ENCODE data around the gene IRGC. TPM values are rescaled to one million over a fixed set of nuclear protein-coding genes. Genes with fewer than 3 reads are reported as not detected.

The IRGC gene
- total and polyA plus RNA-seq, 2 donors (not counting 3 experiments of a cell fraction or from before 2014, with no cell fraction given): not detected

DNA sequence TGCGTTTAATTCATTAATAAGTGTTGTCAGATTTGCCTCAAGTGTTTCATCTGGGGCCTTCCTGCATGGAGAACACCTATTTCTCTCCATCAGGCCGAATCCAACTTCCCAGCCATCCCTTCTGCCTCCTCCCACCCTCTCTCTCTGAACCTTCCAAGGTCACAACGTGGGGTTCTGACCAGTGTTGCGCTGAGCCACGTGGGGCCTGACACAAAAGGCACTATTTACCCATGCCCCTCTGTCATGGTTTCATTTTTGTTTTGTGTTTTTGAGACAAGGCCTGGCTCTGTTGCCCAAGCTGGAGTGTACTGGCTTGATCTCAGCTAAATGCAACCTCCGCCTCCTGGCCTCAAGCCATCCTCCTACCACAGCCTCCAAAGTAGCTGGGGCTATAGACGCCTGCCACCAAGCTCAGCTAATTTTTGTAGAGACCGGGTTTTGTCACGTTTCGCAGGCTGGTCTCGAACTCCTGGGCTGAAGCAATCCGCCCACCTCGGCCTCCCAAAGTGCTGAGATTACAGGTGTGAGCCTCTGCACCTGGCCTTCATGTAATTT is 8.6 kb upstream of the IRGC start:
- H3K4me3 ChIP-seq (replicated peaks in 1 of 3; ENCODE audit: insufficient read depth in 1 of 3, low read depth in 1 of 3, low read length in 3 of 3): no peak overlapping the region
- no peaks in the 10 kb centered on the region for H3K79me2 ChIP-seq (ENCODE audit: control insufficient read depth, insufficient read depth, low read length)
- ChIA-PET CTCF (interaction anchor here (1.0 kb wide), 1 partner anchor 8 kb away, joined by 3 read pairs; no protein-coding TSS in a partner anchor), POLR2A (no interaction called here)
- no peaks in the 10 kb centered on the region for H4K20me1 ChIP-seq (replicated peaks; ENCODE audit: control insufficient read depth, extremely low read depth, insufficient read depth, low read length)
- intact Hi-C loops (cut with micrococcal nuclease): no loop called here
- no peaks in the 10 kb centered on the region for H3K36me3 ChIP-seq (ENCODE audit: control insufficient read depth in 2 of 2, extremely low read depth in 1 of 2, insufficient read depth in 2 of 2, low read length in 2 of 2)
- no peaks in the 10 kb centered on the region for H3K9me1 ChIP-seq (replicated peaks; ENCODE audit: control insufficient read depth, extremely low read depth, insufficient read depth, low read length)
- no peak overlapping the region for H3K27ac ChIP-seq (ENCODE audit: insufficient read depth, low read depth, low read length)
- BruUV-seq (replicated peaks): no TSS peak
- FAIRE-seq: no peak
- H3K4me2 ChIP-seq (ENCODE audit: insufficient read depth, low read length): no peak overlapping the region
- no peak overlapping the region for H2AFZ ChIP-seq (ENCODE audit: low read depth, low read length)
- H3K27me3 ChIP-seq (ENCODE audit: control insufficient read depth in 2 of 2, insufficient read depth in 2 of 2, low read length in 2 of 2): no peaks in the 10 kb centered on the region
- DNase-seq (ENCODE audit: low read depth, low spot score): no peak
- dilution Hi-C loops (cut with MboI; ENCODE audit: extremely low pct_ligation_motif_present, low sequenced_read_pairs): no loop called here
- TF ChIP-seq, protein P1, sequence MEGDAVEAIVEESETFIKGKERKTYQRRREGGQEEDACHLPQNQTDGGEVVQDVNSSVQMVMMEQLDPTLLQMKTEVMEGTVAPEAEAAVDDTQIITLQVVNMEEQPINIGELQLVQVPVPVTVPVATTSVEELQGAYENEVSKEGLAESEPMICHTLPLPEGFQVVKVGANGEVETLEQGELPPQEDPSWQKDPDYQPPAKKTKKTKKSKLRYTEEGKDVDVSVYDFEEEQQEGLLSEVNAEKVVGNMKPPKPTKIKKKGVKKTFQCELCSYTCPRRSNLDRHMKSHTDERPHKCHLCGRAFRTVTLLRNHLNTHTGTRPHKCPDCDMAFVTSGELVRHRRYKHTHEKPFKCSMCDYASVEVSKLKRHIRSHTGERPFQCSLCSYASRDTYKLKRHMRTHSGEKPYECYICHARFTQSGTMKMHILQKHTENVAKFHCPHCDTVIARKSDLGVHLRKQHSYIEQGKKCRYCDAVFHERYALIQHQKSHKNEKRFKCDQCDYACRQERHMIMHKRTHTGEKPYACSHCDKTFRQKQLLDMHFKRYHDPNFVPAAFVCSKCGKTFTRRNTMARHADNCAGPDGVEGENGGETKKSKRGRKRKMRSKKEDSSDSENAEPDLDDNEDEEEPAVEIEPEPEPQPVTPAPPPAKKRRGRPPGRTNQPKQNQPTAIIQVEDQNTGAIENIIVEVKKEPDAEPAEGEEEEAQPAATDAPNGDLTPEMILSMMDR (IDR thresholded peaks at IDR 0.05; ENCODE audit: extremely low read depth in 1 of 2, insufficient read depth in 1 of 2, low read depth in 1 of 2, low read length in 2 of 2): no peak
- no peak for TF ChIP-seq JUN (IDR thresholded peaks at IDR 0.05; ENCODE audit: borderline replicate concordance, insufficient read depth, insufficient read length, low read depth)
- no peak for TF ChIP-seq GATA2 (IDR thresholded peaks at IDR 0.05; ENCODE audit: insufficient read depth, insufficient read length, low read depth, low read length)
- TF ChIP-seq POLR2AphosphoS5 (IDR thresholded peaks at IDR 0.05; ENCODE audit: insufficient read depth, low read depth, low read length): no peak
- no peak for TF ChIP-seq MYC (IDR thresholded peaks at IDR 0.05; ENCODE audit: low read depth, low read length)
- TF ChIP-seq POLR2A (IDR thresholded peaks at IDR 0.05; ENCODE audit: low read depth, low read length): no peak
- TF ChIP-seq EZH2 (IDR thresholded peaks at IDR 0.05; ENCODE audit: borderline replicate concordance, low read depth, low read length, severe bottlenecking): no peak
- TF ChIP-seq, protein P2, sequence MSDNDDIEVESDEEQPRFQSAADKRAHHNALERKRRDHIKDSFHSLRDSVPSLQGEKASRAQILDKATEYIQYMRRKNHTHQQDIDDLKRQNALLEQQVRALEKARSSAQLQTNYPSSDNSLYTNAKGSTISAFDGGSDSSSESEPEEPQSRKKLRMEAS (IDR thresholded peaks at IDR 0.05; ENCODE audit: insufficient read depth, insufficient read length): no peak
- no peak for TF ChIP-seq FOS (IDR thresholded peaks at IDR 0.05; ENCODE audit: borderline replicate concordance, insufficient read depth, low read length)
- H3K9me3 ChIP-seq (replicated peaks; ENCODE audit: control insufficient read depth, insufficient read depth, low read length): no peaks in the 10 kb centered on the region
- no peak overlapping the region for H3K9ac ChIP-seq (replicated peaks; ENCODE audit: extremely low read depth, insufficient read depth, low read length)
- H3K4me1 ChIP-seq (ENCODE audit: control insufficient read depth, extremely low read depth, insufficient read depth, low read length): no peaks in the 10 kb centered on the region

All from endothelial cell of umbilical vein (primary cell).